GM12874 (cell line): ENCODE data around the gene NUB1.

Experiments
- TF ChIP-seq, protein P1 (sequence below): IDR thresholded peaks from 2 replicates; pipeline ENCODE4 v1.5.1; 2011; ENCODE audit warnings: low read depth, mild to moderate bottlenecking, control low read depth, low read length, moderate library complexity; ENCODE audit not compliant: insufficient read depth

Gene NUB1

DNA sequence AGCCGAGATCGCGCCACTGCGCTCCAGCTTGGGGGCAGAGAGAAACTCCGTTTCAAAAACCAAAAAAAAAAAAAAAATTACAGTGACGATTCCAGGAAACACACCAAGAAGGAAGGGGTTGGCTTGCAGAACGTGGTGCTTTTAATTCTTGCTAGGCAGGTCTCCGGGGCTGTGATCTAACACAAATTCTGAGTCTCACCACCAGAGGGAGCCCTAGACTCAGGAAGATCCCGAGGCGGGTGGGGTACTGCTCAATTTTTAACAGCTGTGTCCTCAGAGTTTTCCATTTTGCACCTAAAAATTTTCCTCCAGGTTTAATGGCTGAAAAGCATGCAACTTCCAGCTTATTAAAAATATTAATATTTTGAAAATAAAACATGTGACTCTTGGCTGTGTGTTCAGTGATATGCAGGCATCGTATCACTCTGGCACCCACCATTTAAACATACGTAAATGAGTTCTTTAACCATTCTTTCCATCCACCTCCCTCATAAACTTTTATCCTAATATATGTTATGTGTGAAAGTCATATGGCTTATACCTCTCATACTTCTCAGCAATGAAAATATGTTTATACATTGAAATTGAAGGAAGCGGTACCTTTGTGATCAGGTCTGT lies 26.5 kb upstream of the NUB1 start:
- TF ChIP-seq, protein P1, sequence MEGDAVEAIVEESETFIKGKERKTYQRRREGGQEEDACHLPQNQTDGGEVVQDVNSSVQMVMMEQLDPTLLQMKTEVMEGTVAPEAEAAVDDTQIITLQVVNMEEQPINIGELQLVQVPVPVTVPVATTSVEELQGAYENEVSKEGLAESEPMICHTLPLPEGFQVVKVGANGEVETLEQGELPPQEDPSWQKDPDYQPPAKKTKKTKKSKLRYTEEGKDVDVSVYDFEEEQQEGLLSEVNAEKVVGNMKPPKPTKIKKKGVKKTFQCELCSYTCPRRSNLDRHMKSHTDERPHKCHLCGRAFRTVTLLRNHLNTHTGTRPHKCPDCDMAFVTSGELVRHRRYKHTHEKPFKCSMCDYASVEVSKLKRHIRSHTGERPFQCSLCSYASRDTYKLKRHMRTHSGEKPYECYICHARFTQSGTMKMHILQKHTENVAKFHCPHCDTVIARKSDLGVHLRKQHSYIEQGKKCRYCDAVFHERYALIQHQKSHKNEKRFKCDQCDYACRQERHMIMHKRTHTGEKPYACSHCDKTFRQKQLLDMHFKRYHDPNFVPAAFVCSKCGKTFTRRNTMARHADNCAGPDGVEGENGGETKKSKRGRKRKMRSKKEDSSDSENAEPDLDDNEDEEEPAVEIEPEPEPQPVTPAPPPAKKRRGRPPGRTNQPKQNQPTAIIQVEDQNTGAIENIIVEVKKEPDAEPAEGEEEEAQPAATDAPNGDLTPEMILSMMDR: peak; percentile 60

GRCh38 chr7:151316896-151317295 lies 24.7 kb upstream of the NUB1 start:
- TF ChIP-seq, protein P1: no peak

DNA sequence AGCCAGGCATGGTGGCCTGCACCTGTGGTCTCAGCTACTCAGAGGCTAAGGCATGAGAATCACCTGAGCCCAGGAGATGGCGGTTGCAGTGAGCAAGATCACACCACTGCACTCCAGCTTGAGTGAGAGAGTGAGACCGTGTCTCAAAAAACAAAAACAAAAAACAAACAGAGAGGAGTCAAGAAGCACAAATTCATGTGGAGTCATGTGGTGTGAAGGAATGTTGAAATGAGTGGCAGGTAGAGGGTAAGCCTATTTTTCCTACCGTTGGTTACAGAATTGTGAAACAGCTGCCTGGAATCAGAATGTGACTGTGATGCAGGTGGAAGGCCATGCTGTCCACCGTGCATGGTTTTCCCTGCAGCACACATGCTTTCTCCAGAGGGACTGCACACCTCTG lies 23.7 kb upstream of the NUB1 start:
- TF ChIP-seq, protein P1: no peak

DNA sequence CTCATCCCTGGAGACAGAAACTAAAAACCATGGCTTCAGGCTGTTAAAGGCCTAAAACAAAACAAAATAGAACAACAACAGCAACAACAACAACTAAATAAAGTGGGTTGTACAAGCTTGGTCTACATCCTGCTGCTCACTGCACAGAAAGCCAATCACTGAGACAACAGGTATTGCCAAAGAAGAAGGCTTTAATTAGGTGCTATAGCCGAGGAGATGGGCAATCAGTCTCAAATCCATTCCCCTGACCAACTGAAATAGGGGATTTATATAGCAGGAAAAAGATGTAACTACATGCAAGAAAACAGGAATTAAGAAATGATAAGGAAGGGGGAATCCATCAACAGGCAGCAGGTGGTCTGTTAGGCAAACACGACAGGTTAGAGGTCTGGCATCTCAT lies 22.4 kb upstream of the NUB1 start:
- TF ChIP-seq, protein P1: no peak

GRCh38 chr7:151320263-151320845 lies 21.3 kb upstream of the NUB1 start:
- TF ChIP-seq, protein P1: no peak

DNA sequence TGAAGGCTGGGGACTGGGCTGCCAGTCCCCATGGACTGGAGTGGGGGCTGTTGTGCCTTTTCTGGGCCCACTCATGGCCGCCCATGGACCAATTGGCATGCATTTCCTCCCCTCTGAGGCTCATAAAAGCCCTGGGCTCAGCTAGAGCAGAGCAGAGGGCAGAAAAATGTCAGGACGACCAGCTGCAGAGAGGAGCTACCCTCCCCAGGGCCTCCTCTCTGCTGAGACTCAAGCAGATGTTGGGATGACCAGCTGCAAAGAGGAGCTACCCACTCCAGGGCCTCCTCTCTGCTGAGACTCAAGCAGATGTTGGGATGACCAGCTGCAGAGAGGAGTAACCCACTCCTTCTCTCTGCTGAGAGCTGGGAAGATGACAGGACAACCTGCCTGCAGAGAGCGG lies 20.3 kb upstream of the NUB1 start:
- TF ChIP-seq, protein P1: no peak

DNA sequence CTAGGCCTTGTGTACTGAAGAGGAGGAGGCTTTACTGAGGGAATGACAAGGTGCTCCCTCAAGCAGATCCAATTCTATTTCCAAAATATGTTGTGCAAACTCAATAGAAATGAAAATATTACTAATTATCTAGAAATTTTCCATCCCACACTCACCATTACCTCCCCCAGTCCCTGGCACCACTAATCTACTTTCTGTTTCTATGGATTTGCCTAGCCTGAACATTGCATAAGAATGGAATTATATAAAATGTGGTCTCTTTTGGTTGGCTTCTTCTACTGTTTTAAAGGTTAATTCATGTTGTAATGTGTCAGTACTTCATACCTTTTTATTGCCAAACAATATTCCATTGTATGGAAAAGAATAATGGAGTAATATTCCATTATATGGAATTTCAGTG lies 18.7 kb upstream of the NUB1 start:
- TF ChIP-seq, protein P1: no peak
